Right atrium auricular region (tissue), 2 donors: Measurements from ENCODE around the gene IMPA2. TPM values are rescaled to one million over a fixed set of nuclear protein-coding genes. Genes with fewer than 3 reads are reported as not detected.

Experiments
- DNase-seq: peaks from one replicate; pipeline ENCODE4 v3.0.0-alpha.2; 2019; ENCODE audit warnings: low spot score
- H3K27ac ChIP-seq, 2 donors: fragments of 200-600 bp; sonication (generic); 1 replicate in 1 of 2; 2 replicates in 1 of 2; pipeline ENCODE4 v1.5.1; 2016 to 2019
- H3K27me3 ChIP-seq, 2 donors: fragments of 200-600 bp; sonication (generic); one replicate each; pipeline versions ENCODE4 v1.5.1 to v1.6.0; 2017 to 2019
- H3K36me3 ChIP-seq: fragments of 200-600 bp; sonication (generic); one replicate; pipeline ENCODE4 v1.5.1; 2016
- H3K4me1 ChIP-seq, 2 donors: fragments of 200-600 bp; sonication (generic); one replicate each; pipeline versions ENCODE4 v1.5.1 to v1.6.0; 2017 to 2019
- H3K4me3 ChIP-seq, 2 donors: fragments of 200-600 bp; sonication (generic); 1 replicate in 1 of 2; 2 replicates in 1 of 2; pipeline ENCODE4 v1.5.1; 2017 to 2019; ENCODE audit warnings: mild to moderate bottlenecking in 1 of 2, moderate library complexity in 1 of 2
- H3K9me3 ChIP-seq, 2 donors: fragments of 200-600 bp; sonication (generic); one replicate each; pipeline ENCODE4 v1.5.1; 2019
- CTCF ChIP-seq, 2 donors: fragments of 200-600 bp; sonication (generic); IDR thresholded peaks; one replicate each; pipeline ENCODE4 v1.5.1; 2019; ENCODE audit warnings: antibody characterized with exemption in 2 of 2
- total RNA-seq, 2 donors: library from RNA; depleted of rRNA; stranded (reverse); fragments of >200 nt; gene quantifications; one replicate each; pipeline ENCODE4 v1.1.0, GENCODE V29; 2016

IMPA2 gene
- total RNA-seq, 2 donors from 2014 or later, result 20.2 to 22.9 TPM

- Histone ChIP-seq H3K4me1 (peaks cover 0 to 19% of the 10 kb centered on the region in 2 donors), H3K36me3 (no peaks in the 10 kb centered on the region), H3K27ac (peak overlapping the region; percentile 4 to 30), H3K27me3 (no peaks in the 10 kb centered on the region), H3K4me3 (no peak overlapping the region), H3K9me3 (no peaks in the 10 kb centered on the region)
- DNase-seq, result no peak
- no peak for TF ChIP-seq CTCF (IDR thresholded peaks at IDR 0.05)
These were observed 16.2 kb downstream of the IMPA2 start for GRCh38 chr18:11997466-11997865.

- Histone ChIP-seq H3K27me3 (no peaks in the 10 kb centered on the region), H3K9me3 (no peaks in the 10 kb centered on the region), H3K4me3 (no peak overlapping the region), H3K27ac (peak overlapping the region; percentile 4 to 30), H3K4me1 (peaks cover 0 to 19% of the 10 kb centered on the region in 2 donors), H3K36me3 (no peaks in the 10 kb centered on the region)
- DNase-seq, result no peak
- TF ChIP-seq CTCF (IDR thresholded peaks at IDR 0.05), result no peak
These were observed 16.9 kb downstream of the IMPA2 start for GRCh38 chr18:11998193-11998592.

GRCh38 chr18:11999429-11999828, 18.1 kb downstream of the IMPA2 start:
- H3K27me3 ChIP-seq, result no peaks in the 10 kb centered on the region
- H3K9me3 ChIP-seq, result no peaks in the 10 kb centered on the region
- no peak for TF ChIP-seq CTCF (IDR thresholded peaks at IDR 0.05)
- no peak for DNase-seq
- no peak overlapping the region for H3K4me3 ChIP-seq
- peaks cover 0 to 16% of the 10 kb centered on the region in 2 donors for H3K4me1 ChIP-seq
- H3K36me3 ChIP-seq, result no peaks in the 10 kb centered on the region
- H3K27ac ChIP-seq, result no peak overlapping the region

GRCh38 chr18:12000072-12000659, 18.9 kb downstream of the IMPA2 start:
- no peak overlapping the region for H3K4me3 ChIP-seq
- no peak for TF ChIP-seq CTCF (IDR thresholded peaks at IDR 0.05)
- no peak for DNase-seq
- no peak overlapping the region for H3K27ac ChIP-seq
- H3K9me3 ChIP-seq, result no peaks in the 10 kb centered on the region
- H3K4me1 ChIP-seq, result peaks cover 0 to 9% of the 10 kb centered on the region in 2 donors
- no peaks in the 10 kb centered on the region for H3K36me3 ChIP-seq
- no peaks in the 10 kb centered on the region for H3K27me3 ChIP-seq

GRCh38 chr18:12001421-12001820, 20.1 kb downstream of the IMPA2 start:
- Histone ChIP-seq H3K27me3 (no peaks in the 10 kb centered on the region), H3K4me3 (no peak overlapping the region), H3K27ac (no peak overlapping the region), H3K4me1 (no peaks in the 10 kb centered on the region), H3K36me3 (peaks cover 6% of the 10 kb centered on the region), H3K9me3 (no peaks in the 10 kb centered on the region)
- DNase-seq, result no peak
- no peak for TF ChIP-seq CTCF (IDR thresholded peaks at IDR 0.05)

- no peaks in the 10 kb centered on the region for H3K4me1 ChIP-seq
- no peaks in the 10 kb centered on the region for H3K9me3 ChIP-seq
- no peak for DNase-seq
- no peaks in the 10 kb centered on the region for H3K27me3 ChIP-seq
- no peak overlapping the region for H3K4me3 ChIP-seq
- H3K27ac ChIP-seq, result no peak overlapping the region
- H3K36me3 ChIP-seq, result peaks cover 8% of the 10 kb centered on the region
- no peak for TF ChIP-seq CTCF (IDR thresholded peaks at IDR 0.05)
These were observed 22.6 kb downstream of the IMPA2 start for GRCh38 chr18:12003894-12004293.
